Tibial artery (tissue), 4 donors: ENCODE measurements around the gene BMPR2.

Experiments used
- DNase-seq, 2 donors: peaks; one replicate each; pipeline ENCODE4 v3.0.0-alpha.2; 2019
- H3K27ac ChIP-seq, 2 donors: fragments of 200-600 bp; sonication (generic) in 1 of 2; 1 replicate in 1 of 2; 2 replicates in 1 of 2; pipeline ENCODE4 v1.5.1; 2018 to 2019; ENCODE audit warnings: mild to moderate bottlenecking in 1 of 2
- H3K27me3 ChIP-seq, 2 donors: fragments of 200-600 bp; sonication (generic) in 1 of 2; one replicate each; pipeline versions ENCODE4 v1.5.1 to v1.6.0; 2016 to 2019
- H3K36me3 ChIP-seq, 3 donors: fragments of 200-600 bp; sonication (generic) in 2 of 3; one replicate each; pipeline ENCODE4 v1.5.1; 2016 to 2019; ENCODE audit warnings: mild to moderate bottlenecking in 2 of 3
- H3K4me1 ChIP-seq, 4 donors: fragments of 200-600 bp; sonication (generic) in 2 of 4; 1 replicate in 3 of 4; 2 replicates in 1 of 4; pipeline ENCODE4 v1.5.1; 2016 to 2019
- H3K4me3 ChIP-seq, 2 donors: fragments of 200-600 bp; sonication (generic) in 1 of 2; 1 replicate in 1 of 2; 2 replicates in 1 of 2; pipeline ENCODE4 v1.5.1; 2018 to 2019; ENCODE audit warnings: mild to moderate bottlenecking in 2 of 2
- H3K9me3 ChIP-seq, 3 donors: fragments of 200-600 bp; sonication (generic) in 1 of 3; one replicate each; pipeline ENCODE4 v1.5.1; 2016 to 2019
- CTCF ChIP-seq, 2 experiments: fragments of 200-600 bp in 1 of 2; fragments of 450-650 bp in 1 of 2; IDR thresholded peaks; one replicate each; pipeline ENCODE4 v1.5.1; 2017 to 2019; ENCODE audit warnings: antibody characterized with exemption in 2 of 2, mild to moderate bottlenecking in 1 of 2, moderate library complexity in 1 of 2
- intact Hi-C: fragments of 100-400 bp; cut with DNase I; formaldehyde crosslinking; loops from one replicate; pipeline ENCODE4 v1.15.0; 2023; ENCODE audit warnings: low total_unique reads

BMPR2 gene

GRCh38 chr2:202375609-202376408, at the start of gene BMPR2:
Gene BMPR2 (plus strand): TSS chr2:202376327. CDS start chr2:202377475, 1,148 bp downstream.
- intact Hi-C loops, result loop anchor here (5.0 to 10.0 kb wide), 2 partner anchors 101 to 344 kb away; partner anchors contain the start of gene FZD7
- no peak for TF ChIP-seq CTCF (IDR thresholded peaks at IDR 0.05)
- H3K27me3 ChIP-seq, result no peaks in the 10 kb centered on the region

GRCh38 chr2:202327858-202328257, 48.3 kb upstream of the BMPR2 start:
- H3K9me3 ChIP-seq, result no peaks in the 10 kb centered on the region
- intact Hi-C loops, result no loop called here
- no peak overlapping the region for H3K27ac ChIP-seq
- H3K36me3 ChIP-seq, result peaks cover 3 to 22% (median 12%) of the 10 kb centered on the region in 3 donors
- H3K4me1 ChIP-seq, result no peaks in the 10 kb centered on the region
- DNase-seq, result no peak
- TF ChIP-seq CTCF (IDR thresholded peaks at IDR 0.05), result no peak
- no peak overlapping the region for H3K4me3 ChIP-seq
- H3K27me3 ChIP-seq, result no peaks in the 10 kb centered on the region

More at GRCh38 chr2:202375609-202376408, at the start of gene BMPR2:
- peaks cover 0 to 22% (median 12%) of the 10 kb centered on the region in 4 donors for H3K4me1 ChIP-seq
- H3K27ac ChIP-seq, result peak within 1 kb of the TSS; percentile 96 to 97
- H3K4me3 ChIP-seq, result peak within 1 kb of the TSS; percentile 87 to 98
- DNase-seq, result peak; percentile 91 to 95
- no peaks in the 10 kb centered on the region for H3K9me3 ChIP-seq
- H3K36me3 ChIP-seq, result no peaks in the 10 kb centered on the region

GRCh38 chr2:202335791-202336467, 40.2 kb upstream of the BMPR2 start:
- Histone ChIP-seq H3K27ac (no peak overlapping the region), H3K27me3 (no peaks in the 10 kb centered on the region), H3K9me3 (no peaks in the 10 kb centered on the region), H3K36me3 (peaks cover 0 to 5% (median 0%) of the 10 kb centered on the region in 3 donors), H3K4me3 (no peak overlapping the region), H3K4me1 (no peaks in the 10 kb centered on the region)
- DNase-seq, result no peak
- intact Hi-C loops, result no loop called here
- TF ChIP-seq CTCF (IDR thresholded peaks at IDR 0.05), result no peak

GRCh38 chr2:202337151-202337550, 39.0 kb upstream of the BMPR2 start:
- Histone ChIP-seq H3K27ac (no peak overlapping the region), H3K36me3 (peaks cover 0 to 5% (median 0%) of the 10 kb centered on the region in 3 donors), H3K27me3 (no peaks in the 10 kb centered on the region), H3K4me3 (no peak overlapping the region), H3K4me1 (no peaks in the 10 kb centered on the region), H3K9me3 (no peaks in the 10 kb centered on the region)
- no peak for DNase-seq
- intact Hi-C loops, result no loop called here
- TF ChIP-seq CTCF (IDR thresholded peaks at IDR 0.05), result no peak

GRCh38 chr2:202337706-202338346, 38.3 kb upstream of the BMPR2 start:
- no peak for DNase-seq
- no peaks in the 10 kb centered on the region for H3K4me1 ChIP-seq
- no peaks in the 10 kb centered on the region for H3K27me3 ChIP-seq
- H3K27ac ChIP-seq, result no peak overlapping the region
- no peak overlapping the region for H3K4me3 ChIP-seq
- peaks cover 0 to 5% (median 0%) of the 10 kb centered on the region in 3 donors for H3K36me3 ChIP-seq
- no peak for TF ChIP-seq CTCF (IDR thresholded peaks at IDR 0.05)
- intact Hi-C loops, result no loop called here
- H3K9me3 ChIP-seq, result no peaks in the 10 kb centered on the region
